DND-41 (cell line): ENCODE measurements around the gene NTSR1.
A peak's percentile ranks its signal among the peaks of the same experiment; 100 is the strongest.

Experiments used
- ATAC-seq: fragments of 200-7000 bp; cut with Tn5 transposase; 3 replicates; pipeline ENCODE4 v1.9.1; 2021; ENCODE audit warnings: low read depth; ENCODE audit not compliant: insufficient read depth
- DNase-seq: peaks from one replicate; pipeline ENCODE4 v3.0.0-alpha.2; 2020
- H2AFZ ChIP-seq: 2 replicates; pipeline ENCODE4 v1.6.0; 2012; ENCODE audit warnings: low read depth, low read length
- H3K27ac ChIP-seq: 2 replicates; pipeline ENCODE4 v1.5.1; 2012; ENCODE audit warnings: low read length, inconsistent platforms
- H3K27me3 ChIP-seq: fragments of 200-600 bp; sonication (generic); 2 replicates; pipeline ENCODE4 v1.6.0; 2012; ENCODE audit warnings: low read length, mild to moderate bottlenecking, inconsistent platforms; ENCODE audit not compliant: insufficient read depth, poor library complexity
- H3K36me3 ChIP-seq: 2 replicates; pipeline ENCODE4 v1.5.1; 2012; ENCODE audit warnings: low read length, inconsistent platforms; ENCODE audit not compliant: insufficient read depth
- H3K4me1 ChIP-seq: 2 replicates; pipeline ENCODE4 v1.5.1; 2012; ENCODE audit warnings: mild to moderate bottlenecking, low read length; ENCODE audit not compliant: insufficient read depth
- H3K4me2 ChIP-seq: 2 replicates; pipeline ENCODE4 v1.6.0; 2012; ENCODE audit warnings: mild to moderate bottlenecking, moderate library complexity, low read length, inconsistent platforms; ENCODE audit not compliant: insufficient read depth
- H3K4me3 ChIP-seq, 2 experiments: fragments of 200-600 bp in 1 of 2; shearing (Covaris generic) in 1 of 2; 2 replicates each; pipeline ENCODE4 v1.5.1; 2012 to 2016; ENCODE audit warnings: inconsistent platforms in 2 of 2, low read length in 2 of 2, mild to moderate bottlenecking in 2 of 2, low read depth in 1 of 2, moderate library complexity in 1 of 2
- H3K79me2 ChIP-seq: 2 replicates; pipeline ENCODE4 v1.6.0; 2012; ENCODE audit warnings: low read length, inconsistent platforms; ENCODE audit not compliant: insufficient read depth
- H3K9ac ChIP-seq: 2 replicates; pipeline ENCODE4 v1.6.0; 2012; ENCODE audit warnings: low read depth, mild to moderate bottlenecking, inconsistent platforms, low read length, moderate library complexity
- H3K9me3 ChIP-seq: 2 replicates; pipeline ENCODE4 v1.5.1; 2012; ENCODE audit warnings: low read length, moderate library complexity, mild to moderate bottlenecking, inconsistent platforms; ENCODE audit not compliant: insufficient read depth, severe bottlenecking
- H4K20me1 ChIP-seq: 2 replicates; pipeline ENCODE4 v1.6.0; 2012; ENCODE audit warnings: low read length; ENCODE audit not compliant: insufficient read depth
- CTCF ChIP-seq: IDR thresholded peaks from 2 replicates; pipeline ENCODE4 v1.5.1; 2012; ENCODE audit warnings: borderline replicate concordance, low read length, moderate library complexity, mild to moderate bottlenecking; ENCODE audit not compliant: poor library complexity, severe bottlenecking; ENCODE audit errors: extremely low read depth
- EZH2 ChIP-seq: IDR thresholded peaks from 3 replicates; pipeline ENCODE4 v1.6.1; 2012; ENCODE audit warnings: borderline replicate concordance, low read depth, mild to moderate bottlenecking, moderate library complexity, low read length, inconsistent platforms; ENCODE audit not compliant: severe bottlenecking

NTSR1 gene

GRCh38 chr20:62796699-62797491 is 88.3 kb downstream of the NTSR1 start:
- Histone ChIP-seq H4K20me1 (peaks cover 30% of the 10 kb centered on the region), H3K27me3 (no peaks in the 10 kb centered on the region), H3K36me3 (peaks cover 47% of the 10 kb centered on the region), H3K9me3 (no peaks in the 10 kb centered on the region), H3K27ac (peak overlapping the region; percentile 83), H3K4me2 (peak overlapping the region; percentile 100), H3K9ac (peak overlapping the region; percentile 87), H3K4me1 (peaks cover 40% of the 10 kb centered on the region), H3K79me2 (peaks cover 26% of the 10 kb centered on the region), H3K4me3 (peak overlapping the region; percentile 28 to 84; a peak in 3 of 4 replicates), H2AFZ (peak overlapping the region; percentile 69; the same call in 1 of the 2 replicates)
- TF ChIP-seq EZH2 (no peak), CTCF (no peak)
- ATAC-seq: no peak
- no peak for DNase-seq

GRCh38 chr20:62797671-62798532 is 89.3 kb downstream of the NTSR1 start:
- Histone ChIP-seq H3K9ac (peak overlapping the region; percentile 54), H3K4me1 (peaks cover 40% of the 10 kb centered on the region), H4K20me1 (peaks cover 30% of the 10 kb centered on the region), H3K79me2 (peaks cover 26% of the 10 kb centered on the region), H3K9me3 (no peaks in the 10 kb centered on the region), H2AFZ (no peak overlapping the region), H3K27me3 (no peaks in the 10 kb centered on the region), H3K27ac (no peak overlapping the region), H3K4me2 (peak overlapping the region; percentile 85), H3K4me3 (peak overlapping the region in 1 of 2 experiments; percentile 60; a peak in 1 of 4 replicates), H3K36me3 (peaks cover 47% of the 10 kb centered on the region)
- ATAC-seq (no peak), DNase-seq (no peak)
- TF ChIP-seq EZH2 (no peak), CTCF (no peak)

GRCh38 chr20:62799036-62799435 is 90.4 kb downstream of the NTSR1 start:
- DNase-seq: no peak
- 0 out of 2 replicates have a peak overlapping the region, but pooled peaks have one; percentile 85 for H3K4me2 ChIP-seq
- peaks cover 30% of the 10 kb centered on the region for H4K20me1 ChIP-seq
- ATAC-seq: no peak
- no peaks in the 10 kb centered on the region for H3K9me3 ChIP-seq
- peaks cover 38% of the 10 kb centered on the region for H3K4me1 ChIP-seq
- H3K27me3 ChIP-seq: no peaks in the 10 kb centered on the region
- no peak for TF ChIP-seq EZH2
- TF ChIP-seq CTCF: no peak
- H3K27ac ChIP-seq: no peak overlapping the region
- peak overlapping the region; percentile 6; the same call in 1 of the 2 replicates for H3K9ac ChIP-seq
- no peak overlapping the region for H2AFZ ChIP-seq
- H3K36me3 ChIP-seq: peaks cover 47% of the 10 kb centered on the region
- H3K4me3 ChIP-seq: no peak overlapping the region
- peaks cover 26% of the 10 kb centered on the region for H3K79me2 ChIP-seq
